ENCODE results near the gene INPP4B. TPM values are rescaled to one million over a fixed set of nuclear protein-coding genes. Genes with fewer than 3 reads are reported as not detected.

Gene INPP4B
- total RNA-seq, 1 donor, result 54.2 TPM

DNA sequence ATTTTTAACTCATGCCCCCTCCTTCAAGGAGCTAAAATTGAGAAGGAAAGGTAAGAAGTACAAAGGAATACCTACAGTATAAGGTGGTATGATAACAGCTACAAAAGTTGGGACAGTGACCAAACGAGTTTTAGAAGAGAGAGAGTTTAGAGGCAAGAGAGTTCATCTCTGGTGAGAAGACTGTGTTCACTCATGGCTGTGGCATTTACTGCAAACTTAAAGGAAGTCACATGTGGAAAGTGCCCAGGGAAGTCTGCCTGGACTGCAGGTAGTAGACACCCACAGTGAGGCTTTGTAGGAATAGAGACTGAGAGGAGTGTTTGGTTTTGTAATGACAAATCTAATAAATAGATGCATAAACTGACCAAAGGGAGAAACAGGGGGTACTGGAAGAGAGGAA, 716.2 kb downstream of the INPP4B start:
- no peak overlapping the region for H3K4me3 ChIP-seq (ENCODE audit: low read depth, low read length)
- TF ChIP-seq, protein P1, sequence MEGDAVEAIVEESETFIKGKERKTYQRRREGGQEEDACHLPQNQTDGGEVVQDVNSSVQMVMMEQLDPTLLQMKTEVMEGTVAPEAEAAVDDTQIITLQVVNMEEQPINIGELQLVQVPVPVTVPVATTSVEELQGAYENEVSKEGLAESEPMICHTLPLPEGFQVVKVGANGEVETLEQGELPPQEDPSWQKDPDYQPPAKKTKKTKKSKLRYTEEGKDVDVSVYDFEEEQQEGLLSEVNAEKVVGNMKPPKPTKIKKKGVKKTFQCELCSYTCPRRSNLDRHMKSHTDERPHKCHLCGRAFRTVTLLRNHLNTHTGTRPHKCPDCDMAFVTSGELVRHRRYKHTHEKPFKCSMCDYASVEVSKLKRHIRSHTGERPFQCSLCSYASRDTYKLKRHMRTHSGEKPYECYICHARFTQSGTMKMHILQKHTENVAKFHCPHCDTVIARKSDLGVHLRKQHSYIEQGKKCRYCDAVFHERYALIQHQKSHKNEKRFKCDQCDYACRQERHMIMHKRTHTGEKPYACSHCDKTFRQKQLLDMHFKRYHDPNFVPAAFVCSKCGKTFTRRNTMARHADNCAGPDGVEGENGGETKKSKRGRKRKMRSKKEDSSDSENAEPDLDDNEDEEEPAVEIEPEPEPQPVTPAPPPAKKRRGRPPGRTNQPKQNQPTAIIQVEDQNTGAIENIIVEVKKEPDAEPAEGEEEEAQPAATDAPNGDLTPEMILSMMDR (IDR thresholded peaks at IDR 0.05; ENCODE audit: insufficient read depth, low read length), result no peak
- no peak for DNase-seq (ENCODE audit: low read depth)

DNA sequence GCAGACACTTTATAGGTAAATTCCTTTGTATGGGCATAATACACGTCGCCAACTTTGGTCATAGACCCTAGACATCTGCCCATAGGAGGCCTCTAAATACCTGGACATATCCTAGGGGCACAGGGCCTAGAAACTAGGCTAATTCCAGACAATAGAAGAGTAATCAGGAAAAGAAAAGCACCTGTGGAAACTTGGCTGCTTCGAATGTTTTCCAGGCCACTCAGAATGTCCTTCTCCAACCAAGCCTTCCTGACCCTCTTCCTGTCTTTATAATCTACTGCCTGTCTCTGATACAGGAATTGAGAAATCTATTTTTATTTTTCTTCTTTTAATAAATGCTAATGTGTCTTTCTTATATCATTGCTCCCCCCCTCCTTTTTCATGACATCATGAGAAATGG, 716.6 kb downstream of the INPP4B start:
- DNase-seq (ENCODE audit: low read depth), result no peak
- TF ChIP-seq, protein P1 (IDR thresholded peaks at IDR 0.05; ENCODE audit: insufficient read depth, low read length), result no peak
- H3K4me3 ChIP-seq (ENCODE audit: low read depth, low read length), result no peak overlapping the region

DNA sequence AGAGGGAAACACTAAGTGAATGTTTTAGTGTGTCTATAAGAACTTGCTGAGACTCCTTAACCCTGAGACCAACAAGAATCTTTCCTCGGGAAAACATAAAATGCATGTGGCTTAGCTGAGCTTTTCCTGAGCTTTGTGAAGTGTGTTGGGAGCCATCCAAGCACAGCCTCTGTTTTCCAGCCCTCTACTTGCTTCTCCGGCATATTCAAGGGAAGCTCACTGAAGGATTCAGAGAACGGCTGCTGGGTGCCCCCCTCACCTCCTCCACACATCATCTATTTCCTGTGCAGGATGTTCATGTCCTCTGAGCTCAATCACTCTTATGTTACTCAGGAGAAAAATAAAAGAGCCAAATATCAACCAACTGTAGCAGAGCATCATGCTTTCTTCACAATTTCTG, 717.6 kb downstream of the INPP4B start:
- peak; percentile 53 for DNase-seq (ENCODE audit: low read depth)
- no peak overlapping the region for H3K4me3 ChIP-seq (ENCODE audit: low read depth, low read length)
- TF ChIP-seq, protein P1 (IDR thresholded peaks at IDR 0.05; ENCODE audit: insufficient read depth, low read length), result no peak

DNA sequence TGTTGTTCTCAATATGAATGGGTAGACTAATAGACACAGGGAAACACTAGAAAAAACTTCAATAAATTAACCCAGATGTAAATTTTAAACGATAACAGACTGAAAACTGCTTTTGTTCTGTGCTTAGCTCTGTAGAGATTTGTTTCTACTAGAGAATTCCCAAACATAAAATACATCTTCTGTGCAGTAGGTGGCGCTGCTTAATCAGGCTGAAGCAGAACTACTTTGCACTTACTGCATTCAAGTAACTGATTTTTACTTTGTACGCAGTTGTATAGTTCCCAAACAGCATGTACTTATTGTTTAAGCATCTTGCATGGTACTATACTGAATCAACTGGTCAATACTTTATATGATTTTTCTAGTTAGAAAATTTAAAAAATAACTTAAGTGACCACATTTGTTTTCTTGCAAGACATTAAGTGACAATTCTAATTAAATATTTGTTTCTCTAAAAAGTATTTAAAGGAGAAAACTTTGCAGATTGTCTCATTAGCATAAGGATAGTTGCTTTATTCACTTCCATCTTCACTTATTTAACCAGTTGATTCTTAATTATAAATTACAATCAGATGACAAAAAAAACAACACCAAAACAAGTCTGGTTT, 719.1 kb downstream of the INPP4B start:
- no peak overlapping the region for H3K4me3 ChIP-seq (ENCODE audit: low read depth, low read length)
- peak; percentile 90 for DNase-seq (ENCODE audit: low read depth)
- TF ChIP-seq, protein P1 (IDR thresholded peaks at IDR 0.05; ENCODE audit: insufficient read depth, low read length), result peak; percentile 81

DNA sequence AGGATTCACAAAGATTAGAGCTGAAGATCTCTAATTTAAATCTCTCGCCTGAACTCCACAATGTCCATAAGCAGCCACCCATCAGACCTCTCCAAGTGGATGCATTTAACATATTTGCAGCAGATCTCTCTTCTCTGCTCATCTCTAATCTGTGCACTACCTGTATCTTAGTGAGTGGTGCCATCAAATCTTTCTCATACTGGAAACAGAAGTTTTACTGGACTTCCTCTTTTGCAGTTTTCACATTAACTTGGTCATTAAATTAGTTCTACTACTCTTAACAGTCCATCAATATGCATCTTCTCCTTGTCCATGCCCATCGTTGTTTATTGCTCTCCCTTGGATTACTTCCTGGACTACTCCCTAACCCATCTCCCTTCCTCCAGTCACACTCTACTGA, 721.2 kb downstream of the INPP4B start:
- TF ChIP-seq, protein P1 (IDR thresholded peaks at IDR 0.05; ENCODE audit: insufficient read depth, low read length), result no peak
- H3K4me3 ChIP-seq (ENCODE audit: low read depth, low read length), result no peak overlapping the region
- no peak for DNase-seq (ENCODE audit: low read depth)

DNA sequence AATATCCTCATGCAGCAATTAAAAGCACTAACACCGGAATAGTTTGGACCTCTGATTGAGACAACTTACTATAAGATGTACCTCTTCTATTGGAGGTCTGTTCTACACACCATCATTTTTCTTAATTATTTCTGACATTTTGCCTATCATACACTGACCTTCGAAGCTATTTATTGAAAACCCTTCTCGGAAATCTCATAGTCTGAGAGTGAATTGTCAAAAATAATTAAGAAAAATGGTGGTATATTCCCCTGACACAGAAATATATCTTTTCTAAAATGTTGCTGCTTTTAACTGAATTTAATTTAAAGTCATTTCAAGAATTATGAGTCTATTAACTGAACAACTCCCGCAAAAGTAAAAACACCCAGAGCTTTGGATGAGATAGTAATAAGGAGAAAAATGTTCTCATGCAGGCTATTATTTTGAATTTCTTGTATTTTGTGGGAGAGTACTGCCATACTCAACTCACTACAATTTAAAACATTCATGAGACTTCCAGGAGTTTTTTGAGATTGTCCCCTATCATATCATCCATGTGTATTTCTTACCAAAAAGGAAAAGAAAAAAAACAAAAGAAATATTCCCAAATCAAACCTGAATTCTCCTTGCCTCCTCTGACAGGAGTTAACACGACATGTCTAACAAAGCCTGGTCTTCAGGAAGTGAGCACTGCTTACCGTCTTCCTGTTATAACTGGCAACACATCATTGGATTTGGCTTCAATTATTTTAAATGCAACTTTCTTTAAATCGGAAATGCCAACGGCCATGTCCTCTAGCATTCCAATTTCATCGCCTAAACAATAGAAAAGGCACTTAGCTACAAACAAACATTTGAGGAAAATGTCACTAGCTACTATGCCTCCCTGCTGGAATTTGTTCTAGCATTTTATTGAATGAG, 724.4 kb downstream of the INPP4B start:
- TF ChIP-seq, protein P1 (IDR thresholded peaks at IDR 0.05; ENCODE audit: insufficient read depth, low read length), result no peak
- no peak overlapping the region for H3K4me3 ChIP-seq (ENCODE audit: low read depth, low read length)
- DNase-seq (ENCODE audit: low read depth), result peak; percentile 30
